GM21390 (cell line): ENCODE results near the gene KDM3B.
"Not testable (repeated sequence)": the region's sequence is repeated elsewhere in the genome, so short reads cannot be mapped to it uniquely, and the experiment has no call there.

Experiments used
- ATAC-seq: cut with Tn5 transposase; IDR thresholded peaks from one replicate; pipeline ENCODE4 v1.9.1; 2021; ENCODE audit not compliant: unreplicated experiment

The KDM3B gene

GRCh38 chr5:138466900-138467710, 114.6 kb downstream of the KDM3B start:
- no peak for ATAC-seq

GRCh38 chr5:138467711-138468132, 115.2 kb downstream of the KDM3B start:
- ATAC-seq = no peak

DNA sequence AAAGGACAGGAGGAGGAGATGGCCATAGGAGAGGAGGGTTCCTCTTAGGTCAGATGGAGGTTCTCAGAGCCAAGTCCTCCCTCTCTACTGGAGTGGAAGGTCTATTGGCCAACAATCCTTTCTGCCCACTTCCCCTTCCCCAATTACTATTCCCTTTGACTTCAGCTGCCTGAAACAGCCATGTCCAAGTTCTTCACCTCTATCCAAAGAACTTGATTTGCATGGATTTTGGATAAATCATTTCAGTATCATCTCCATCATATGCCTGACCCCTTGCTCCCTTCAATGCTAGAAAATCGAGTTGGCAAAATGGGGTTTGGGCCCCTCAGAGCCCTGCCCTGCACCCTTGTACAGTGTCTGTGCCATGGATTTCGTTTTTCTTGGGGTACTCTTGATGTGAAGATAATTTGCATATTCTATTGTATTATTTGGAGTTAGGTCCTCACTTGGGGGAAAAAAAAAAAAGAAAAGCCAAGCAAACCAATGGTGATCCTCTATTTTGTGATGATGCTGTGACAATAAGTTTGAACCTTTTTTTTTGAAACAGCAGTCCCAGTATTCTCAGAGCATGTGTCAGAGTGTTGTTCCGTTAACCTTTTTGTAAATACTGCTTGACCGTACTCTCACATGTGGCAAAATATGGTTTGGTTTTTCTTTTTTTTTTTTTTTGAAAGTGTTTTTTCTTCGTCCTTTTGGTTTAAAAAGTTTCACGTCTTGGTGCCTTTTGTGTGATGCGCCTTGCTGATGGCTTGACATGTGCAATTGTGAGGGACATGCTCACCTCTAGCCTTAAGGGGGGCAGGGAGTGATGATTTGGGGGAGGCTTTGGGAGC, 115.9 kb downstream of the KDM3B start:
- no peak for ATAC-seq

- no peak for ATAC-seq
Measured at GRCh38 chr5:138468966-138469539, 116.6 kb downstream of the KDM3B start.

- ATAC-seq = no peak
Measured at GRCh38 chr5:138469540-138470321, 117.2 kb downstream of the KDM3B start.

DNA sequence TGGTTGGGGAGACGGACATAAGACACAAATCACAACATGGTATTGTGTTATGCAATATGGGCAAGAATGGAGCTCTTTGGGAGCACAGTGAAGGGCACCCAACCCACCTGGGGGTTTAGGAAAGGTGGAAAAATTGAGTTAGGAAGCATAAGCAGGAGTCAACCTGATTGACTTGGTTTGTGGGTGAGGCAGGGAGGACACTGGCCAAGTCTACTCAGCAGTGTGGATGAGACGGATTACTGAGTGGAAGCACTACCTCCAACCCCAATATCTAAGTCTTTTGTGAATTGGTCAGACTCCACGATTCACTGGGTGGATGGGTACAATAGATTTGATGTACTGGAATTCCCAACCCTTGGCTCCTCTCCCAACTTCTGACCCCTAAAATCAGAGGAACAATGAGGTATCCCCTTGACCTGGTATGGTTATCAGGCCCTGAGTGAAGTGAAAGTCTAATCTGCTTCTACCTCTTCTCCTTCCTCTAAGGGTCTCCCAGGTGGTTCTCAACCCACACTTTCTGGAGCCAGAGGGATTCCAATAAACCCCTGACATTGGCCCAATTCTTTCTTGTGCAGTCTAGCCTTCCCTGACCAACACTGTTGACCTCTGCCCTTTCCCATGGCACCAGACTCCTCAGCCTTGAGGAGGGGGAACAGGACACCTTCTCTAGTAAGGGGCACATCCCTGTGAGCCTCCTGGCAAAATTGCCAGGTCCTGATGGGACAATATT, 118.0 kb downstream of the KDM3B start:
- no peak for ATAC-seq

- no peak for ATAC-seq
Measured at GRCh38 chr5:138471052-138471361, 118.5 kb downstream of the KDM3B start.

DNA sequence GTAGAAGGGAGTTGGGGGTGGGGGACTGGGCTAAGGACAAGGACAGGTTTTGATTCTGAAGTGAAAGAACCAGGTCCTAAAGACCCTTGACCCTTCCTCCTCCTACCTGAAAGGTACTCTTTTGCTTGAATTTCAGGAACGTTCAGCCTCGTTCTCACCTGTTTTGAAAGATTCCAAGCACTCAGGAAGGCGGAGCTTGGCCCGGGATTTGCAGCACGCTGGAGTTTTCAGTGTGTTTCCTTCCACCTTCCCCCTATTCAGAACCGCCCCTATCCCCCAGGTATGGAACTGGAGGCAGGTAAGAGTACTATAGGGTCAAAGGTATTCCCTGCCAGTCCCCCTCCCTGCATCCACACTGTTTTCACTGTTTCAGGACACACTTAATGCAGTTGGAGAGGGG, 119.9 kb downstream of the KDM3B start:
- ATAC-seq = no peak

GRCh38 chr5:138473151-138473550, 120.7 kb downstream of the KDM3B start:
- not testable (repeated sequence) for ATAC-seq

DNA sequence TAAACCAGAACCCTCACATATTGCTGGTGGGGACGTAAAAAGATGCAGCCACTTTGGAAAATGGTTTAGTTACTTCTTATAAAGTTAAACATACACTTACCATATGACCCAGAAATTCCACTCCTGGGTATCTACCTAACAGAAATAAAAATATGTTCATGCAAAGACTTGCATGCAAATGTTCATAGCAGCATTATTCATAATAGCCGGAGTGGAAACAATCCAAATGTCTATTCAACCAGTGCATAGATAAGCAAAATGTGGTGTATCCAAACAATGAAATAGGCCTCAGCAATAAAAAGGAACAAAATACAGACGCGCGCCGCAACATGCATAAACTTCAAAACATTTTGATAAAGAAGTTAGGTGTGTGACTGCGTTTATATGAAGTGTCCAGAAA, 124.4 kb downstream of the KDM3B start:
- no peak for ATAC-seq

GRCh38 chr5:138482638-138483037, 130.2 kb downstream of the KDM3B start:
- ATAC-seq = no peak
